ENCODE data around the gene CHGA. TPM values are rescaled to one million over a fixed set of nuclear protein-coding genes. Genes with fewer than 3 reads are reported as not detected.

CHGA gene
- total RNA-seq, 1 experiment from 2014 or later = 0.24 TPM

- DNase-seq (ENCODE audit: low spot score) = no peak
- in situ Hi-C loops (cut with HindIII; ENCODE audit: low sequenced_read_pairs) = no loop called here
Observed at GRCh38 chr14:92970271-92970670, 47.3 kb downstream of the CHGA start.

- in situ Hi-C loops (cut with HindIII; ENCODE audit: low sequenced_read_pairs) = no loop called here
- no peak for DNase-seq (ENCODE audit: low spot score)
Observed at GRCh38 chr14:92971601-92972180, 48.7 kb downstream of the CHGA start.

- peak; percentile 58 for DNase-seq (ENCODE audit: low spot score)
- in situ Hi-C loops (cut with HindIII; ENCODE audit: low sequenced_read_pairs) = no loop called here
Observed at GRCh38 chr14:92973261-92973797, 50.4 kb downstream of the CHGA start.

- no peak for DNase-seq (ENCODE audit: low spot score)
- in situ Hi-C loops (cut with HindIII; ENCODE audit: low sequenced_read_pairs) = no loop called here
Observed at GRCh38 chr14:92973798-92974372, 50.9 kb downstream of the CHGA start.

- no peak for DNase-seq (ENCODE audit: low spot score)
- in situ Hi-C loops (cut with HindIII; ENCODE audit: low sequenced_read_pairs) = no loop called here
Observed at GRCh38 chr14:92974541-92975345, 51.8 kb downstream of the CHGA start.

- in situ Hi-C loops (cut with HindIII; ENCODE audit: low sequenced_read_pairs) = no loop called here
Observed at GRCh38 chr14:92976268-92976667, 53.3 kb downstream of the CHGA start.

GRCh38 chr14:92978229-92979021, 55.5 kb downstream of the CHGA start:
- in situ Hi-C loops (cut with HindIII; ENCODE audit: low sequenced_read_pairs) = no loop called here
- DNase-seq (ENCODE audit: low spot score) = no peak

More at GRCh38 chr14:92976268-92976667, 53.3 kb downstream of the CHGA start:
- DNase-seq (ENCODE audit: low spot score) = no peak

GRCh38 chr14:92980866-92981265, 57.9 kb downstream of the CHGA start:
- in situ Hi-C loops (cut with HindIII; ENCODE audit: low sequenced_read_pairs) = no loop called here
- no peak for DNase-seq (ENCODE audit: low spot score)

- no peak for DNase-seq (ENCODE audit: low spot score)
- in situ Hi-C loops (cut with HindIII; ENCODE audit: low sequenced_read_pairs) = no loop called here
Observed at GRCh38 chr14:92981726-92982125, 58.8 kb downstream of the CHGA start.

- no peak for DNase-seq (ENCODE audit: low spot score)
- in situ Hi-C loops (cut with HindIII; ENCODE audit: low sequenced_read_pairs) = no loop called here
Observed at GRCh38 chr14:92982956-92983355, 60.0 kb downstream of the CHGA start.

GRCh38 chr14:92984082-92984788, 61.3 kb downstream of the CHGA start:
- in situ Hi-C loops (cut with HindIII; ENCODE audit: low sequenced_read_pairs) = no loop called here
- no peak for DNase-seq (ENCODE audit: low spot score)

Other genes starting within 250 kb of the CHGA start
- 51.2 and 80.3 TPM in 2 replicates for gene LGMN, start 174.5 kb upstream of the CHGA start, total RNA-seq (2014; rRNA removed; shearing (Covaris generic))
- 11.2 and 22.8 TPM in 2 replicates for gene GOLGA5, start 128.8 kb upstream of the CHGA start, total RNA-seq (2014; rRNA removed; shearing (Covaris generic))
- gene ITPK1, start 192.8 kb downstream of the CHGA start, total RNA-seq (2014; rRNA removed; shearing (Covaris generic)) = 48.6 and 90.7 TPM in 2 replicates

Measured in G401 (cell line).